ENCODE measurements around the gene MEGF11.

GRCh38 chr15:65918357-65918920 lies 335.1 kb downstream of the MEGF11 start:
- TF ChIP-seq CTCF (IDR thresholded peaks at IDR 0.05) (no peak), POLR2A (IDR thresholded peaks at IDR 0.05) (no peak)
